Measurements from ENCODE around the gene ZDHHC12. TPM values are rescaled to one million over a fixed set of nuclear protein-coding genes. Genes with fewer than 3 reads are reported as not detected.
A peak's percentile ranks its signal among the peaks of the same experiment; 100 is the strongest.

Gene ZDHHC12
- total and polyA plus RNA-seq, 10 of the 15 experiments (the other 5 are each of a cell fraction or from before 2014, with no cell fraction given), result 0.95 to 146 (median 49.9) TPM

DNA sequence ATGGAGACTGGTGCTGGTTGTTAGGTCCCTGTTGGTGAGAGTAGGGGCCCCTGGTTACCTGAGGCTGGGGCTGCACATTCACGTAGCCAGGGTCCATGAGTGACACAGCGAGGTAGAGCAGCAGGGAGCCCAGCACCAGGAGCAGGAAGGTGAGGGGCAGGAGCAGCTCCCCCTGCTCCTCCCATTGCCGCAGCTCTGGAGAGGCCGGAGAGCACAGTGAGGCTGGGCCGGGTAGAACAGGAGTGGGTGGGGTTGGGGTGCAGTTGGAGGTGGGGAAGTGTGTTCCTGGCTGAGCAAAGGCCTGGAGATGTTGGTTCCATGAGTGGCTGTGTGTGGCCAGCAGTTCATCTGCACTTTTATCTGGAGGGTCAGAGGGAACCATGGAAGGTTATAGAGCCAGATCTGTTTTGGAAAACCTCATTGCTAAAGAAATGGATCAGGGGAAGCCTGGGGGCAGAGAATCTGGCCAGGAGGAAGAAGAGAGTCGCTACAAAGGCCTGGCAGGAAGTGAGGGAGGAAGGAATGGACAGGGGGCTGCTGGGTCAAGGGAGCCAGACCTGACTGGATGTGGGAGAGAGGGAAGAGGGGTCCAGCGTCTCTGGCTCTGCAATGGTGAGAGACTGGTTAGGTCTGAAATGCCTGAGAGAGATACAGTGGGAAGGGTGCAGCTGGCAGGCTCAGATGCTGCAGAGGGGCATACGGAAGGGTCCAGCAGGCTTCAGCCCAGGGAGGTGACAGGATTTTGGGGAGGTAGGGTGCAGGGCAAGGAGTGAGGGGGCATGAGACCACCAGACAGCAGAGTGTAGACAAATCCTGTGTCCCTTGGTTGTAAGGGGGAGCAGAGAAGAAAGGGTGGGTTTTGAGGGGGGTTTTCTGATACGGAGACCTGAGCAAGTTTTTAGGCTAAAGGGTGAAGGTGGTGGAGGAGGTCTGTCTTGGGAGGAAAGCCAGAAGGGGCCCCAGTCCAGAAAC lies 1.3 kb downstream of the ZDHHC12 start:
- Histone ChIP-seq H3K9ac (ENCODE audit: control insufficient read depth, insufficient read depth, low read length) (peak overlapping the region; percentile 76; the same call in 1 of the 2 replicates), H3K27ac (ENCODE audit: control insufficient read depth, insufficient read depth) (peak overlapping the region; percentile 34; the same call in 1 of the 2 replicates), H3K9me3 (replicated peaks; ENCODE audit: control insufficient read depth, insufficient read depth, low read length) (no peaks in the 10 kb centered on the region), H2AFZ (ENCODE audit: control insufficient read depth, low read depth, low read length) (no peak overlapping the region), H3K36me3 (ENCODE audit: control insufficient read depth in 2 of 2, insufficient read depth in 2 of 2, low read length in 1 of 2) (peaks cover 0 to 4% of the 10 kb centered on the region in 2 experiments; a peak in 2 of 4 replicates), H3K4me3 (peak overlapping the region; percentile 100), H4K20me1 (ENCODE audit: control insufficient read depth, insufficient read depth) (no peaks in the 10 kb centered on the region), H3K79me2 (ENCODE audit: control insufficient read depth, insufficient read depth, low read length) (peaks cover 20% of the 10 kb centered on the region), H3K4me1 (ENCODE audit: control insufficient read depth, insufficient read depth, low read length) (peaks cover 5% of the 10 kb centered on the region), H3K4me2 (ENCODE audit: control insufficient read depth, insufficient read depth) (peak overlapping the region; percentile 64), H3K27me3 (replicated peaks in 1 of 2; ENCODE audit: control insufficient read depth in 2 of 2, insufficient read depth in 2 of 2, low read length in 1 of 2) (no peaks in the 10 kb centered on the region)
- ChIA-PET POLR2A (interaction anchor here (0.5 to 1.4 kb wide), 4 partner anchors 15 to 160 kb away, joined by 3 to 5 read pairs (median 3); no protein-coding TSS in a partner anchor), CTCF (no interaction called here), RAD21 (ENCODE audit: unreplicated experiment) (no interaction called here), SMC1A (ENCODE audit: uncharacterized antibody, unreplicated experiment) (no interaction called here)
- in situ Hi-C loops (cut with MboI), result no loop called here
- ATAC-seq (no peak), DNase-seq (ENCODE audit: low read depth, low spot score) (no peak), FAIRE-seq (no peak)
- 48% methylated on average over 9 of the region's 9 CpGs for WGBS (ENCODE audit: insufficient coverage, insufficient replicate concordance, low lambda C conversion rate, missing lambda C conversion rate)
- peak; percentile 27 for TF ChIP-seq POLR2A (IDR thresholded peaks at IDR 0.05; ENCODE audit: low read depth, low read length)
- TF ChIP-seq SMAD5 (IDR thresholded peaks at IDR 0.05; ENCODE audit: low read depth), result 0 out of 2 replicates have a peak, but pooled peaks have one; percentile 22
- no peak for TF ChIP-seq ZBTB4 (CRISPR knock-in tag; IDR thresholded peaks at IDR 0.05)
- BruUV-seq (replicated peaks), result no TSS peak
- intact Hi-C loops (cut with micrococcal nuclease; ENCODE audit: unreplicated experiment), result loop anchor here (5.0 kb wide), 1 partner anchor 225 kb away; the partner anchor contains the start of genes DOLK and NUP188
